WTC11 (cell line): ENCODE measurements around the gene ATP6AP1.

ENCODE experiments used
- CBFB ChIP-seq: sonication (generic); formaldehyde crosslinking; IDR thresholded peaks from 2 replicates; pipeline ENCODE4 v1.8.1; 2022; ENCODE audit warnings: mild to moderate bottlenecking, low read depth, missing genetic modification reagents
- CTCF ChIP-seq: fragments of 200-600 bp; IDR thresholded peaks from 2 replicates; pipeline ENCODE4 v1.8.0; 2022; ENCODE audit warnings: antibody characterized with exemption
- GTF2I ChIP-seq: fragments of 250-450 bp; sonication (Bioruptor Pico); conservative IDR thresholded peaks from 2 replicates; pipeline ENCODE4 v1.4.0; 2021; ENCODE audit warnings: mild to moderate bottlenecking
- ZNF416 ChIP-seq: fragments of 250-450 bp; sonication (Bioruptor Pico); IDR thresholded peaks from 2 replicates; pipeline ENCODE4 v1.9.0; 2021; ENCODE audit warnings: mild to moderate bottlenecking, inconsistent platforms

- no peak for TF ChIP-seq CTCF
- no peak for TF ChIP-seq GTF2I
- TF ChIP-seq ZNF416 (CRISPR knock-in tag) = no peak
- TF ChIP-seq CBFB (CRISPR knock-in tag) = no peak
These were observed 44.1 kb upstream of the ATP6AP1 start for GRCh38 chrX:154384284-154384892.
